HCT116 (cell line): ENCODE results near the gene GTF2IRD1.

Source experiments
- CTCF ChIP-seq, 3 experiments: fragments of 200-600 bp in 1 of 3; sonication (generic) in 1 of 3; IDR thresholded peaks in 2 of 3; conservative IDR thresholded peaks in 1 of 3; 2 replicates each; pipeline ENCODE4 v1.5.1; 2012 to 2017; ENCODE audit warnings: low read depth in 2 of 3, low read length in 2 of 3, antibody characterized with exemption in 1 of 3, borderline replicate concordance in 1 of 3, control low read depth in 1 of 3, mild to moderate bottlenecking in 1 of 3, mixed read lengths in 1 of 3, mixed run types in 1 of 3, moderate library complexity in 1 of 3; ENCODE audit not compliant: insufficient read depth in 1 of 3
- EZH2 ChIP-seq: fragments of 200-600 bp; sonication (generic); IDR thresholded peaks from 2 replicates; pipeline ENCODE4 v1.6.1; 2017; ENCODE audit warnings: antibody characterized with exemption, mixed run types
- RAD21 ChIP-seq: IDR thresholded peaks from 2 replicates; pipeline ENCODE4 v1.6.1; 2012; ENCODE audit warnings: low read depth, mild to moderate bottlenecking

DNA sequence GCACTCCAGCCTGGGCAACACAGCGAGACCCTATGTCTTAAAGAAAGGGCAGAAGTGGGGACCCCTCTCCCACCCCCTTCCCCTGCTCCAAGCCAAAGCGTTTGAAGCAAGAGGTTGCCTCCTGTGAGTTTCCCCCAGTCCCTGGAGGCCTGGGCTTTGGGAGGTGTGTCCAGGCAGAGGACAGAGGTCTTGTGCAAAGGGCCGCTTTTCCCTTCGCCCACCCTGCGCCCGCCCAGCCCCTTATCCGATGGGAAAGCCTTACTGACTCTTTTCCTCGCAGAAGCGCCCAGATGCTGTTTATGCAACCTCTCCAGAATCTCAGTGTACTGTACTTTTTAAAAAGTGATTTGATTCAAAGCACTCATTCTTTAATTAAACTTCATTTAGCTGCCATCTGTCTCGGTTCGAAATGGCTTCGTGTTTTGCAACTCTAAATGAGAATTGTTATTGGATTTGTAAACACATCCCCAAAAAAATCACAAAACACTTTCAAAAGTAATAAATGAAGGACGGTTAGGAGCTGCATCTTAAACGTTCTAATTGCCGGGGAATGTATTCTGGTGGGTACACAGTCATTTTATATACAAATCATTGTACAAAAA is 153.3 kb downstream of the GTF2IRD1 start:
- TF ChIP-seq RAD21 = no peak
- no peak for TF ChIP-seq CTCF (IDR thresholded peaks at IDR 0.05 in 2 of 3, conservative IDR thresholded peaks at IDR 0.05 in 1 of 3; ENCODE audit: borderline replicate concordance in 1 of 3, insufficient read depth in 1 of 3, low read depth in 2 of 3, low read length in 2 of 3)
- TF ChIP-seq EZH2 = no peak
